Stimulated activated CD4-positive, alpha-beta T cell treated with anti-CD3 and anti-CD28 coated beads, Interleukin-2, amount 100 ng/mL, for 4 hours (primary cell): ENCODE results near the gene ANKRD49.

ENCODE experiments used
- DNase-seq: peaks from one replicate; pipeline ENCODE4 v3.0.0-alpha.2; 2020; ENCODE audit warnings: low read depth

The ANKRD49 gene

DNA sequence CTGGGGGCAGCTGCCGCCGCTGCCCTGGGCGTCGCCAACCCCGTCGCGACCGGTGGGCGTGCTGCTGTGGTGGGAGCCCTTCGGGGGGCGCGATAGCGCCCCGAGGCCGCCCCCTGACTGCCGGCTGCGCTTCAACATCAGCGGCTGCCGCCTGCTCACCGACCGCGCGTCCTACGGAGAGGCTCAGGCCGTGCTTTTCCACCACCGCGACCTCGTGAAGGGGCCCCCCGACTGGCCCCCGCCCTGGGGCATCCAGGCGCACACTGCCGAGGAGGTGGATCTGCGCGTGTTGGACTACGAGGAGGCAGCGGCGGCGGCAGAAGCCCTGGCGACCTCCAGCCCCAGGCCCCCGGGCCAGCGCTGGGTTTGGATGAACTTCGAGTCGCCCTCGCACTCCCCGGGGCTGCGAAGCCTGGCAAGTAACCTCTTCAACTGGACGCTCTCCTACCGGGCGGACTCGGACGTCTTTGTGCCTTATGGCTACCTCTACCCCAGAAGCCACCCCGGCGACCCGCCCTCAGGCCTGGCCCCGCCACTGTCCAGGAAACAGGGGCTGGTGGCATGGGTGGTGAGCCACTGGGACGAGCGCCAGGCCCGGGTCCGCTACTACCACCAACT lies 51.0 kb downstream of the ANKRD49 start:
- DNase-seq: peak; percentile 2

GRCh38 chr11:94545264-94546161 lies 51.7 kb downstream of the ANKRD49 start:
- no peak for DNase-seq

- no peak for DNase-seq
These were observed 52.3 kb downstream of the ANKRD49 start for GRCh38 chr11:94546162-94546470.

DNA sequence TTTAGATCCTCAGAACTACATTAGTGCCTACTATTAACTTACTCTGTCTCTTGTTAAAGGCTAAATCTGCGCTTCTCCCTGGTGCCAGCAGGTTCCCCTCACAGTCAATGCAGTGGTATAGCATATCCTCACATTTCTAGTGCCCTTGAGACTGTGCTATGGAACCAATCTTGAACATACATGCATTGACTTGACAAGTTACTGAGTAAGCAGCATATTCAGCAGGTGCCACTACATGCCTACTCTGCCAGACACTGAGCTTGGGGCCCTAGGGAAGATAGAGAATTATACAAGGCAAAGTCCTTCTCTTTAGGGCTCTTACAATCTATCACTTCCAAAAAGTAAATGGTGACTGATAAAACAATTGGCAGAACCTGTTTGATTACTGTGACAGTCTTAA lies 53.1 kb downstream of the ANKRD49 start:
- no peak for DNase-seq

GRCh38 chr11:94549146-94549545 lies 55.4 kb downstream of the ANKRD49 start:
- no peak for DNase-seq
